A673 (cell line): ENCODE results near the gene GGPS1. TPM values are rescaled to one million over a fixed set of nuclear protein-coding genes. Genes with fewer than 3 reads are reported as not detected.
"Not testable (repeated sequence)": the region's sequence is repeated elsewhere in the genome, so short reads cannot be mapped to it uniquely, and the experiment has no call there.

ENCODE experiments used
- BruUV-seq: library from RNA; stranded (reverse); fragments of 400-500 nt; replicated peaks from 2 replicates; lab custom pipeline; 2021; lab: Mats Ljungman, UMichigan
- CTCF ChIA-PET: fragments of 300-600 bp; sonication (Branson Sonifier 250); formaldehyde crosslinking; loops from one replicate; lab custom pipeline; 2022; ENCODE audit warnings: antibody characterized with exemption; lab: Charles Lee
- POLR2A ChIA-PET: fragments of 300-600 bp; sonication (Branson Sonifier 250); formaldehyde crosslinking; loops from one replicate; lab custom pipeline; 2022; ENCODE audit warnings: antibody characterized with exemption; ENCODE audit not compliant: low non-redundant PET; lab: Charles Lee
- DNase-seq: peaks from one replicate; pipeline ENCODE4 v3.0.0-alpha.2; 2015; ENCODE audit warnings: low spot score
- H3K27ac ChIP-seq: fragments of 200-600 bp; sonication (generic); 2 replicates; pipeline ENCODE4 v1.5.1; 2016; ENCODE audit warnings: mixed run types, low read depth, mild to moderate bottlenecking, mixed read lengths, antibody characterized with exemption, low read length; ENCODE audit not compliant: poor library complexity, severe bottlenecking
- H3K27me3 ChIP-seq: fragments of 200-600 bp; sonication (generic); replicated peaks from 2 replicates; pipeline ENCODE4 v1.6.1; 2017; ENCODE audit warnings: mixed run types, low read depth, mild to moderate bottlenecking, mixed read lengths, antibody characterized with exemption, low read length; ENCODE audit not compliant: insufficient read depth, poor library complexity
- H3K36me3 ChIP-seq: fragments of 200-600 bp; sonication (generic); 2 replicates; pipeline ENCODE4 v1.6.1; 2016; ENCODE audit warnings: mixed run types, mild to moderate bottlenecking, mixed read lengths, antibody characterized with exemption, low read length; ENCODE audit not compliant: insufficient read depth, poor library complexity, severe bottlenecking
- H3K4me1 ChIP-seq: fragments of 200-600 bp; sonication (generic); 2 replicates; pipeline ENCODE4 v1.6.1; 2017; ENCODE audit warnings: mixed run types, mild to moderate bottlenecking, mixed read lengths, antibody characterized with exemption, low read length; ENCODE audit not compliant: insufficient read depth, poor library complexity, severe bottlenecking
- H3K4me3 ChIP-seq: fragments of 200-600 bp; sonication (generic); 2 replicates; pipeline ENCODE4 v1.5.1; 2016; ENCODE audit warnings: low read depth, mixed run types, mild to moderate bottlenecking, mixed read lengths, low read length; ENCODE audit not compliant: poor library complexity, severe bottlenecking
- H3K9me3 ChIP-seq: fragments of 200-600 bp; sonication (generic); 2 replicates; pipeline ENCODE4 v1.6.1; 2016; ENCODE audit warnings: mixed run types, low read depth, mild to moderate bottlenecking, mixed read lengths, antibody characterized with exemption, low read length; ENCODE audit not compliant: poor library complexity, severe bottlenecking
- EZH2 ChIP-seq: fragments of 200-600 bp; sonication (generic); IDR thresholded peaks from 2 replicates; pipeline ENCODE4 v1.6.1; 2017; ENCODE audit warnings: borderline replicate concordance, low read depth, mild to moderate bottlenecking, mixed read lengths, antibody characterized with exemption, low read length; ENCODE audit not compliant: poor library complexity, severe bottlenecking
- intact Hi-C: fragments of 100-400 bp; cut with micrococcal nuclease; formaldehyde crosslinking; loops from one replicate; pipeline ENCODE4 v1.10.0; 2022; ENCODE audit not compliant: unreplicated experiment
- total RNA-seq: library from RNA; stranded (reverse); gene quantifications from 2 replicates; pipeline ENCODE4 v1.2.3, GENCODE V29; 2021
- TF ChIP-seq, protein P1 (sequence below): fragments of 300-800, 200-600 bp; sonication (generic); conservative IDR thresholded peaks from 2 replicates; pipeline ENCODE4 v1.5.1; 2017; ENCODE audit warnings: low read depth, mild to moderate bottlenecking, antibody characterized with exemption, low read length, moderate library complexity, mixed read lengths

GGPS1 gene
- total RNA-seq, 1 experiment from 2014 or later = 26.8 TPM

DNA sequence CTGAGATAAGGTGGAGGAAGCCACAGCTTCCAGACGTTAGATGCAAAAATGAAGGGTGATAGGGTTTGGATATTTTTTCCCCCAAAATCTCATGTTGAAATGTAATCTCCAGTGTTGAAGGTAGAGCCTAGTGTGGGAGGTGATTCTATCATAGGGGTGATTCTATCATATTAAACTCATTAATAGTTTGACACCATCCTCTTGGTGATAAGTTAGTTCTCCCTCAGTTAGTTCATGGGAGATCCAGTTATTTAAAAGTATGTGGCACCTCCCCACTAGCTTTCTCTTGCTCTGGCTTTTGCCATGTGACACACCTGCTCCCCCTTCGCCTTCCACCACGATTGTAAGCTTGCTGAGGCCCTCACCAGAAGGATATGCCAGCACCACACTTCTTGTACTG is 30.5 kb downstream of the GGPS1 start:
- Histone ChIP-seq H3K27ac (no peak overlapping the region), H3K27me3 (no peaks in the 10 kb centered on the region), H3K4me1 (no peaks in the 10 kb centered on the region), H3K36me3 (no peaks in the 10 kb centered on the region), H3K4me3 (no peak overlapping the region), H3K9me3 (no peaks in the 10 kb centered on the region)
- intact Hi-C loops = no loop called here
- TF ChIP-seq, protein P1, sequence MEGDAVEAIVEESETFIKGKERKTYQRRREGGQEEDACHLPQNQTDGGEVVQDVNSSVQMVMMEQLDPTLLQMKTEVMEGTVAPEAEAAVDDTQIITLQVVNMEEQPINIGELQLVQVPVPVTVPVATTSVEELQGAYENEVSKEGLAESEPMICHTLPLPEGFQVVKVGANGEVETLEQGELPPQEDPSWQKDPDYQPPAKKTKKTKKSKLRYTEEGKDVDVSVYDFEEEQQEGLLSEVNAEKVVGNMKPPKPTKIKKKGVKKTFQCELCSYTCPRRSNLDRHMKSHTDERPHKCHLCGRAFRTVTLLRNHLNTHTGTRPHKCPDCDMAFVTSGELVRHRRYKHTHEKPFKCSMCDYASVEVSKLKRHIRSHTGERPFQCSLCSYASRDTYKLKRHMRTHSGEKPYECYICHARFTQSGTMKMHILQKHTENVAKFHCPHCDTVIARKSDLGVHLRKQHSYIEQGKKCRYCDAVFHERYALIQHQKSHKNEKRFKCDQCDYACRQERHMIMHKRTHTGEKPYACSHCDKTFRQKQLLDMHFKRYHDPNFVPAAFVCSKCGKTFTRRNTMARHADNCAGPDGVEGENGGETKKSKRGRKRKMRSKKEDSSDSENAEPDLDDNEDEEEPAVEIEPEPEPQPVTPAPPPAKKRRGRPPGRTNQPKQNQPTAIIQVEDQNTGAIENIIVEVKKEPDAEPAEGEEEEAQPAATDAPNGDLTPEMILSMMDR = no peak
- TF ChIP-seq EZH2 = no peak
- ChIA-PET POLR2A (no interaction called here), CTCF (no interaction called here)
- BruUV-seq = no TSS peak
- DNase-seq = no peak

DNA sequence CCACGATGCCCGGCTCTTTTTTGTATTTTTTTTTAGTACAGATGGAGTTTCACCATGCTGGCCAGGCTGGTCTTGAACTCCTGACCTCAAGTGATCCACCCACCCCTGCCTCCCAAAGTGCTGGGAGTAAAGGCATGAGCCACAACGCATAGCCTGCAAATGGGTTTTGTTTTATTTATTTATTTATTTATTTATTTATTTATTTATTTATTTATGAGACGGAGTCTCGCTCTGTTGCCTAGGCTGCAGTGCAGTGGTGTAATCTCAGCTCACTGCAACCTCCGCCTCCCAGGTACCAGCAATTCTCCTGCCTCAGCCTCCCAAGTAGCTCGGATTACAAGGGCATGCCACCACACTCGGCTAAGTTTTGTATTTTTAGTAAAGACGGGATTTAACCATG is 35.8 kb downstream of the GGPS1 start:
- H3K36me3 ChIP-seq, CTCF ChIA-PET, BruUV-seq, DNase-seq, H3K4me3 ChIP-seq, H3K27me3 ChIP-seq, intact Hi-C loops, H3K9me3 ChIP-seq, H3K4me1 ChIP-seq, H3K27ac ChIP-seq: not testable (repeated sequence)
- POLR2A ChIA-PET = interaction anchor here (0.6 kb wide), 1 partner anchor 17 kb away, joined by 3 read pairs; no protein-coding TSS in a partner anchor

DNA sequence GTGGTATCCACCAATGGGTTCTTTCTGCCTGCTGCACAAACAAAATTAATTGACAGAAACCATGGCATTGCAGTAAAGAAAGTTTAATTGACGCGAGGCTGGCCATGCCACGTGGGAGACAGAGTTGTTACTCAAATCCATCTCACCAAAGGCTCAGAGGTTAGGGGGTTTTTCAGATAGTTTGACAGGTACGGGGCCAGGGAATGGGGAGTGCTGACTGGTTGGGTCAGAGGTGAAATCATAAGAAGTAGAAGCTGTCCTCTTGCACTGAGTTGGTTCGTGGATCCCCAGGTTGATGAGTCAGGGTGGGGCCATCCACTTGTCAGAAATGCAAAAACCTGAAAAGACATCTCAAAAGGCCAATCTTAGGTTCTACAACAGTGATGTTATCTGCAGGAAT is 37.9 kb downstream of the GGPS1 start:
- H3K27me3 ChIP-seq = no peaks in the 10 kb centered on the region
- no peaks in the 10 kb centered on the region for H3K36me3 ChIP-seq
- intact Hi-C loops = no loop called here
- no TSS peak for BruUV-seq
- no peaks in the 10 kb centered on the region for H3K4me1 ChIP-seq
- ChIA-PET CTCF (no interaction called here), POLR2A (no interaction called here)
- TF ChIP-seq, protein P1 = no peak
- no peak for TF ChIP-seq EZH2
- DNase-seq = no peak
- no peak overlapping the region for H3K27ac ChIP-seq
- H3K4me3 ChIP-seq = no peak overlapping the region
- H3K9me3 ChIP-seq = no peaks in the 10 kb centered on the region

DNA sequence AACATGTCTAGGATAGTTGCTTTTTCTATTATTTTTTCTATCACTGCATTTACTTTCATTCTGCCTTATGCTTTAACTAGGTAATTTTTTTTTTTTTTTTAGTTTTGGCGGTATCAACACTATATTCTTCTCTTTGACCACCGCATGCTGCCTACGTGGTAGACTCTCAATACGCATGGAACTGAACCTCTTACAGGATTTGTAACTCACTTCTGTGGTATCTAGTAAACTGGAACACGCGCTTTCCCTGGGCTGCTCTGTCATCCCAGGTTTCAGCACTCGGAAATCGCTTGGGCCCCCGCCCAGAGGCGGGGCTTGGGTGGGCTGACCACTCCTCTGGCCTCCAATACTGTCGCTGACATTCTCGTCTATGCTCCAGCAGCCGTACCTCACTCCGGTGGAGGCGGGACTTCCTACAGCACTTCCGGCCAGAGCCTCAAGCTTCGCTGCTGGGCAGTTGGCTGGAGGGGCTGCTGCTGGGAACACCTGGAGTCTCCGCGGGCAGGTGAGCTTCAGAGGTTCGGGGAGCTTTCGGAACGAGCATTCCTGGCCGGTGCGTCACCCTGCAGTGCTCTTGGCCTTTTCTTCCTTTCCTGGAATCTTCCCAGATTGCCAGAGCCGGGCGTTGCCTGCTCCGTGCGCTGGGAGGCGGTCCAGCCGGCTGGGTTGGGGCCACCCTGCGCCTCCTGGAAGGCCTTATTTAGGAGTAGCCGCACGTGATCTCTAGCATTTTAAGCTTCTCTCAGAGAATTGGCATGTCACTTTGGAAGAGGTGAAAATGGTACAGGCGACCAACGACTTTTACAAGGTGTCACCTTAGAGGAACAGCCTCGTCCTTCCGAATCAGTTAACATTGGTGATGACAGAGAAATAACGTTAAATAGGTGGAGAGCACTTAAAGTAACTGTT is 38.9 kb downstream of the GGPS1 start, which contains the start of gene TBCE:
TSS of gene TBCE (plus strand) at position 428 of the 909 bp plus-strand sequence. CDS start 12,623 bp downstream, outside the sequence.
- DNase-seq = peak; percentile 93
- Histone ChIP-seq H3K9me3 (no peaks in the 10 kb centered on the region), H3K4me3 (peak within 1 kb of the TSS; percentile 86), H3K4me1 (no peaks in the 10 kb centered on the region), H3K27me3 (no peaks in the 10 kb centered on the region), H3K36me3 (no peaks in the 10 kb centered on the region), H3K27ac (peak within 1 kb of the TSS; percentile 67)
- intact Hi-C loops = no loop called here
- no TSS peak for BruUV-seq
- ChIA-PET CTCF (no interaction called here), POLR2A (no interaction called here)
- no peak for TF ChIP-seq EZH2
- TF ChIP-seq, protein P1 = no peak
